Kidney glomerular epithelial cell (primary cell): Measurements from ENCODE around the gene TTC13.
"Not testable (repeated sequence)": the region's sequence is repeated elsewhere in the genome, so short reads cannot be mapped to it uniquely, and the experiment has no call there.

Source experiments
- DNase-seq: peaks from one replicate; lab custom pipeline; 2025; lab: John Stamatoyannopoulos, UW

TTC13 gene

GRCh38 chr1:230992100-230992774 is 13.6 kb upstream of the TTC13 start:
- no peak for DNase-seq

GRCh38 chr1:230987448-230987847 is 8.8 kb upstream of the TTC13 start:
- no peak for DNase-seq

GRCh38 chr1:230986976-230987375 is 8.3 kb upstream of the TTC13 start:
- DNase-seq: peak; percentile 80

GRCh38 chr1:230985711-230986110 is 7.0 kb upstream of the TTC13 start:
- DNase-seq: peak; percentile 73

- not testable (repeated sequence) for DNase-seq
These were observed 6.2 kb upstream of the TTC13 start for GRCh38 chr1:230984622-230985515.

- no peak for DNase-seq
These were observed 5.2 kb upstream of the TTC13 start for GRCh38 chr1:230983811-230984210.

GRCh38 chr1:230982696-230983095 is 4.0 kb upstream of the TTC13 start:
- DNase-seq: no peak

- DNase-seq: no peak
These were observed 1.3 kb upstream of the TTC13 start for GRCh38 chr1:230979952-230980351.

GRCh38 chr1:230979389-230979716 is 692 bp upstream of the TTC13 start:
- DNase-seq: no peak

GRCh38 chr1:230977761-230978490 is 735 bp downstream of the TTC13 start:
- DNase-seq: peak; percentile 34

- DNase-seq: no peak
These were observed 1.6 kb downstream of the TTC13 start for GRCh38 chr1:230976825-230977747.

- no peak for DNase-seq
These were observed 2.3 kb downstream of the TTC13 start for GRCh38 chr1:230976360-230976759.

- no peak for DNase-seq
These were observed 3.0 kb downstream of the TTC13 start for GRCh38 chr1:230975636-230976035.

- no peak for DNase-seq
These were observed 5.8 kb downstream of the TTC13 start for GRCh38 chr1:230972855-230973271.

GRCh38 chr1:230971771-230972170 is 6.9 kb downstream of the TTC13 start:
- no peak for DNase-seq

- no peak for DNase-seq
These were observed 8.2 kb downstream of the TTC13 start for GRCh38 chr1:230970432-230970831.

GRCh38 chr1:230966358-230966873 is 12.2 kb downstream of the TTC13 start:
- no peak for DNase-seq

- DNase-seq: no peak
These were observed 13.1 kb downstream of the TTC13 start for GRCh38 chr1:230965535-230965934.

GRCh38 chr1:230964896-230965295 is 13.8 kb downstream of the TTC13 start:
- no peak for DNase-seq

GRCh38 chr1:230958370-230958769 is 20.3 kb downstream of the TTC13 start:
- no peak for DNase-seq

GRCh38 chr1:230957580-230957989 is 21.1 kb downstream of the TTC13 start:
- no peak for DNase-seq
